SK-N-SH (cell line): Measurements from ENCODE around the gene HOXC13. TPM values are rescaled to one million over a fixed set of nuclear protein-coding genes. Genes with fewer than 3 reads are reported as not detected.

ENCODE experiments used
- CTCF ChIA-PET: fragments of 300-600, 350-600 bp; formaldehyde crosslinking; extraction: SDS; loops from one replicate; lab custom pipeline; 2021; lab: Yijun Ruan, JAX
- POLR2A ChIA-PET: fragments of 350-600 bp; sonication (Branson Sonifier 250); formaldehyde crosslinking; extraction: SDS; loops from one replicate; lab custom pipeline; 2020; ENCODE audit warnings: antibody characterized with exemption, inconsistent platforms; lab: Yijun Ruan, JAX
- DNase-seq: peaks from one replicate; pipeline ENCODE4 v3.0.0; 2012
- H2AFZ ChIP-seq: fragments of 200-600 bp; sonication (generic); 2 replicates; pipeline ENCODE4 v1.8.1; 2016; ENCODE audit warnings: antibody characterized with exemption, mild to moderate bottlenecking, low read depth
- H3F3A ChIP-seq: fragments of 200-600 bp; sonication (generic); replicated peaks from 2 replicates; pipeline ENCODE3; 2016; ENCODE audit warnings: antibody characterized with exemption, mild to moderate bottlenecking; ENCODE audit not compliant: insufficient read depth
- H3K27ac ChIP-seq, 2 experiments: fragments of 200-500 bp in 1 of 2; fragments of 200-600 bp in 1 of 2; sonication (Bioruptor generic) in 1 of 2; sonication (generic), shearing (Covaris generic) in 1 of 2; 2 replicates each; pipeline versions ENCODE4 v1.5.1 to v1.6.1; 2014 to 2016; ENCODE audit warnings: low read depth in 2 of 2, inconsistent platforms in 1 of 2, low read length in 1 of 2, mild to moderate bottlenecking in 1 of 2, mixed read lengths in 1 of 2
- H3K27me3 ChIP-seq: fragments of 200-600 bp; sonication (generic), shearing (Covaris generic); 2 replicates; pipeline ENCODE4 v1.6.1; 2016; ENCODE audit warnings: mixed run types; ENCODE audit not compliant: insufficient read depth
- H3K36me3 ChIP-seq, 2 experiments: fragments of 200-500 bp in 1 of 2; fragments of 200-600 bp in 1 of 2; sonication (Bioruptor generic) in 1 of 2; sonication (generic) in 1 of 2; replicated peaks in 1 of 2; 2 replicates each; pipeline versions ENCODE3 to v1.5.1; 2014 to 2016; ENCODE audit warnings: low read length in 1 of 2, mild to moderate bottlenecking in 1 of 2; ENCODE audit not compliant: insufficient read depth in 2 of 2, control insufficient read depth in 1 of 2
- H3K4me1 ChIP-seq, 2 experiments: fragments of 200-500 bp in 1 of 2; fragments of 200-600 bp in 1 of 2; sonication (Bioruptor generic) in 1 of 2; sonication (generic), shearing (Covaris generic) in 1 of 2; 2 replicates each; pipeline versions ENCODE4 v1.5.1 to v1.6.1; 2014 to 2016; ENCODE audit warnings: low read depth in 1 of 2, low read length in 1 of 2, mixed run types in 1 of 2; ENCODE audit not compliant: insufficient read depth in 2 of 2, control insufficient read depth in 1 of 2
- H3K4me2 ChIP-seq: fragments of 200-600 bp; sonication (generic), shearing (Covaris generic); 2 replicates; pipeline ENCODE4 v1.6.1; 2017; ENCODE audit warnings: mixed run types
- H3K4me3 ChIP-seq, 2 experiments: fragments of 200-500 bp in 1 of 2; fragments of 200-600 bp in 1 of 2; sonication (Bioruptor generic) in 1 of 2; sonication (generic), shearing (Covaris generic) in 1 of 2; 2 replicates each; pipeline versions ENCODE4 v1.5.1 to v1.8.1; 2014 to 2016; ENCODE audit warnings: low read depth in 2 of 2, inconsistent platforms in 1 of 2, low read length in 1 of 2, mild to moderate bottlenecking in 1 of 2, mixed read lengths in 1 of 2, moderate library complexity in 1 of 2
- H3K79me2 ChIP-seq: fragments of 200-600 bp; sonication (generic); 2 replicates; pipeline ENCODE4 v1.8.1; 2017; ENCODE audit warnings: mild to moderate bottlenecking; ENCODE audit not compliant: insufficient read depth
- H3K9ac ChIP-seq: fragments of 200-600 bp; sonication (generic); 2 replicates; pipeline ENCODE4 v1.6.1; 2017; ENCODE audit warnings: mixed run types
- H3K9me2 ChIP-seq: fragments of 200-600 bp; sonication (generic); 2 replicates; pipeline ENCODE4 v1.6.1; 2017; ENCODE audit warnings: mixed run types
- H3K9me3 ChIP-seq: fragments of 200-600 bp; sonication (generic); 2 replicates; pipeline ENCODE4 v1.6.1; 2017; ENCODE audit warnings: mixed run types, mild to moderate bottlenecking, moderate library complexity
- H4K20me1 ChIP-seq: fragments of 200-600 bp; sonication (generic); 2 replicates; pipeline ENCODE4 v1.6.1; 2017; ENCODE audit warnings: mild to moderate bottlenecking, mixed run types; ENCODE audit not compliant: insufficient read depth
- ELF1 ChIP-seq: IDR thresholded peaks from 2 replicates; pipeline ENCODE4 v1.4.0; 2012
- EZH2phosphoT487 ChIP-seq: fragments of 200-600 bp; sonication (generic); IDR thresholded peaks from 2 replicates; pipeline ENCODE4 v1.6.1; 2017; ENCODE audit warnings: low read depth, mixed run types, mild to moderate bottlenecking, antibody characterized with exemption, moderate library complexity, borderline replicate concordance
- MAX ChIP-seq: IDR thresholded peaks from 2 replicates; pipeline ENCODE4 v1.4.0; 2012; ENCODE audit warnings: low read depth
- MXI1 ChIP-seq: IDR thresholded peaks from 2 replicates; pipeline ENCODE4 v1.6.1; 2012; ENCODE audit warnings: mild to moderate bottlenecking, low read depth, low read length, improper control_type of control experiment
- NFIC ChIP-seq: IDR thresholded peaks from 2 replicates; pipeline ENCODE4 v1.4.0; 2012; ENCODE audit warnings: borderline replicate concordance
- SMC3 ChIP-seq: IDR thresholded peaks from 2 replicates; pipeline ENCODE4 v1.6.1; 2012; ENCODE audit warnings: low read depth, low read length, improper control_type of control experiment
- TEAD4 ChIP-seq: IDR thresholded peaks from 2 replicates; pipeline ENCODE4 v1.4.0; 2012; ENCODE audit warnings: mild to moderate bottlenecking, borderline replicate concordance; ENCODE audit not compliant: insufficient read depth
- USF1 ChIP-seq: IDR thresholded peaks from 2 replicates; pipeline ENCODE4 v1.4.0; 2012; ENCODE audit warnings: low read depth, borderline replicate concordance
- YY1 ChIP-seq: IDR thresholded peaks from 2 replicates; pipeline ENCODE4 v1.4.0; 2012; ENCODE audit warnings: low read depth, mild to moderate bottlenecking
- ZBTB33 ChIP-seq: IDR thresholded peaks from 2 replicates; pipeline ENCODE4 v1.4.0; 2012; ENCODE audit warnings: low read depth, borderline replicate concordance
- WGBS: methylation state at CpG from one replicate; pipeline ENCODE4 v1.1.6; 2017; ENCODE audit warnings: low lambda C conversion rate; 5-methylcytosine and 5-hydroxymethylcytosine counted together
- polyA plus RNA-seq, 3 experiments: library from polyadenylated mRNA; depleted of rRNA; stranded (reverse); fragments of >200 nt; gene quantifications; 2 replicates each; pipeline ENCODE4 v1.2.3, GENCODE V29; 2012
- TF ChIP-seq, protein P1 (sequence below): fragments of 200-600 bp; sonication (generic); IDR thresholded peaks from 2 replicates; pipeline ENCODE4 v1.6.1; 2017; ENCODE audit warnings: antibody characterized with exemption, mild to moderate bottlenecking, moderate library complexity

HOXC13 gene
- polyA plus RNA-seq, 1 of the 3 experiments (the other 2 are of a cell fraction): not detected

- Histone ChIP-seq H3K4me2 (no peak overlapping the region), H3K79me2 (no peaks in the 10 kb centered on the region), H3K36me3 (no peaks in the 10 kb centered on the region), H4K20me1 (no peaks in the 10 kb centered on the region), H3K4me3 (no peak overlapping the region), H3K9me3 (no peaks in the 10 kb centered on the region), H3F3A (no peaks in the 10 kb centered on the region), H3K9ac (no peak overlapping the region), H3K27me3 (peaks cover 97% of the 10 kb centered on the region), H3K9me2 (no peaks in the 10 kb centered on the region), H3K27ac (no peak overlapping the region), H2AFZ (no peak overlapping the region), H3K4me1 (no peaks in the 10 kb centered on the region)
- TF ChIP-seq EZH2phosphoT487 (no peak), NFIC (no peak), MXI1 (no peak), MAX (no peak), TEAD4 (no peak), USF1 (no peak), ZBTB33 (no peak), YY1 (no peak), SMC3 (no peak)
- TF ChIP-seq, protein P1, sequence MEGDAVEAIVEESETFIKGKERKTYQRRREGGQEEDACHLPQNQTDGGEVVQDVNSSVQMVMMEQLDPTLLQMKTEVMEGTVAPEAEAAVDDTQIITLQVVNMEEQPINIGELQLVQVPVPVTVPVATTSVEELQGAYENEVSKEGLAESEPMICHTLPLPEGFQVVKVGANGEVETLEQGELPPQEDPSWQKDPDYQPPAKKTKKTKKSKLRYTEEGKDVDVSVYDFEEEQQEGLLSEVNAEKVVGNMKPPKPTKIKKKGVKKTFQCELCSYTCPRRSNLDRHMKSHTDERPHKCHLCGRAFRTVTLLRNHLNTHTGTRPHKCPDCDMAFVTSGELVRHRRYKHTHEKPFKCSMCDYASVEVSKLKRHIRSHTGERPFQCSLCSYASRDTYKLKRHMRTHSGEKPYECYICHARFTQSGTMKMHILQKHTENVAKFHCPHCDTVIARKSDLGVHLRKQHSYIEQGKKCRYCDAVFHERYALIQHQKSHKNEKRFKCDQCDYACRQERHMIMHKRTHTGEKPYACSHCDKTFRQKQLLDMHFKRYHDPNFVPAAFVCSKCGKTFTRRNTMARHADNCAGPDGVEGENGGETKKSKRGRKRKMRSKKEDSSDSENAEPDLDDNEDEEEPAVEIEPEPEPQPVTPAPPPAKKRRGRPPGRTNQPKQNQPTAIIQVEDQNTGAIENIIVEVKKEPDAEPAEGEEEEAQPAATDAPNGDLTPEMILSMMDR: no peak
- 29% methylated on average over 4 of the region's 4 CpGs for WGBS
- CTCF ChIA-PET: interaction anchor here (1.0 kb wide), 1 partner anchor 45 kb away, joined by 4 read pairs; no protein-coding TSS in a partner anchor
- POLR2A ChIA-PET: no interaction called here
- no peak for DNase-seq
Observed at GRCh38 chr12:53944209-53944608, 5.6 kb downstream of the HOXC13 start.

DNA sequence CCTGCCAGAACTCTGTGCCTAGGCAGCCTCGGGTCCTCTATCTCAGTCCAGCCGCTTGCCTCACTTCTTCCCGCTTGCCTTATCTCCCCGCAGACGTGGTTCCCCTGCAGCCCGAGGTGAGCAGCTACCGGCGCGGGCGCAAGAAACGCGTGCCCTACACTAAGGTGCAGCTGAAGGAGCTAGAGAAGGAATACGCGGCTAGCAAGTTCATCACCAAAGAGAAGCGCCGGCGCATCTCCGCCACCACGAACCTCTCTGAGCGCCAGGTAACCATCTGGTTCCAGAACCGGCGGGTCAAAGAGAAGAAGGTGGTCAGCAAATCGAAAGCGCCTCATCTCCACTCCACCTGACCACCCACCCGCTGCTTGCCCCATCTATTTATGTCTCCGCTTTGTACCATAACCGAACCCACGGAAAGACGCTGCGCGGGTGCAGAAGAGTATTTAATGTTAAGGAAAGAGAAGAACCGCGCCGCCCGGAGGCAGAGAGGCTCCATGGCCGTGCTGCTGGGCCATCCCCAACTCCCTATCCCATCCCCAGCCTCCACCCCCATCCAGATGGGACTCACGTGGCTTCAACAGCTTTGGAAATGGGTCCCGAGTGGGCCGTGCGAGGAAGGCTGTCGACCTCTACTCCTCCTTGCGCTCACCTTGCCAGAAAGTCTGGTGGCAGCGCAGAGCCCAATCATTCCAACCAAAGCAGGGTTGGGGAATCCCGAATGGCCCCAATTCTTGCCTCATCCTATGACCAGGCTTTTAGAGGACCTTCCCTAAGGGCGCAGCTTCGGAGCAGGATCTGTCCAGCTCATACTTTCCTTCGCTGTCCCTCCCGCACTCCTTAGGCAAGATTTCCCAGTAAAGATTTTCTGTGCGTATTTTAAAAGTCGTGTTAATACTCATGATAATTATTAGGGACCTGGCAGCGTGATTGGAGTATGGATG lies 6.5 kb downstream of the HOXC13 start:
- no peaks in the 10 kb centered on the region for H3F3A ChIP-seq
- no peaks in the 10 kb centered on the region for H3K36me3 ChIP-seq
- no peaks in the 10 kb centered on the region for H3K4me1 ChIP-seq
- no peaks in the 10 kb centered on the region for H4K20me1 ChIP-seq
- no peak overlapping the region for H2AFZ ChIP-seq
- H3K9me2 ChIP-seq: no peaks in the 10 kb centered on the region
- no peaks in the 10 kb centered on the region for H3K9me3 ChIP-seq
- H3K27me3 ChIP-seq: peaks cover 97% of the 10 kb centered on the region
- H3K79me2 ChIP-seq: no peaks in the 10 kb centered on the region
- POLR2A ChIA-PET: no interaction called here
- WGBS: 30% methylated on average over 49 of the region's 51 CpGs
- no peak for DNase-seq
- no peak overlapping the region for H3K9ac ChIP-seq
- H3K4me2 ChIP-seq: no peak overlapping the region
- CTCF ChIA-PET: interaction anchor here (0.6 to 1.9 kb wide), 7 partner anchors 14 to 455 kb away, joined by 3 to 7 read pairs (median 4); partner anchors contain the start of gene HOXC10
- H3K27ac ChIP-seq: no peak overlapping the region
- TF ChIP-seq ELF1 (no peak), EZH2phosphoT487 (0 out of 2 replicates have a peak, but pooled peaks have one; percentile 21)
- no peak overlapping the region for H3K4me3 ChIP-seq
